ENCODE measurements around the gene IRAK2. TPM values are rescaled to one million over a fixed set of nuclear protein-coding genes. Genes with fewer than 3 reads are reported as not detected.
"Not testable (repeated sequence)": the region's sequence is repeated elsewhere in the genome, so short reads cannot be mapped to it uniquely, and the experiment has no call there.

Gene IRAK2
- total RNA-seq, 1 donor from 2014 or later, result 2.0 TPM

GRCh38 chr3:10265833-10266232 is 101.1 kb downstream of the IRAK2 start:
- Histone ChIP-seq H3K36me3 (peaks cover 32% of the 10 kb centered on the region), H3K4me1 (peaks cover 29% of the 10 kb centered on the region)

DNA sequence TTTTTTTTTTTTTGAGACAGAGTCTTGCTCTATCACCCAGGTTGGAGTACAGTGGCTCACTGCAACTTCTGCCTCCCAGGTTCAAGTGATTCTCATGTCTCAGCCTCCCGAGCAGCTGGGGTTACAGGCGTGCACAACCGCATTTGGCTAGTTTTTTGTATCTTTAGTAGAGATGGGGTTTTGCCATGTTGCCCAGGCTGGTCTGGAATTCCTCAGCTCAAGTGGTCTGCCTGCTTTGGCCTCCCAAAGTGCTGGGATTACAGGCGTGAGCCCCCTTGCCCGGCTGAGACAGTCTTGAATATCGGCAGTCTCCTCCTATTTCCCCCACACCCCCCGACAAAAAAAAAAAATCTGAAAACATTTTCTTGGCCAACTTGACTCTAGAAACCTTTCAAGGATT is 102.2 kb downstream of the IRAK2 start:
- not testable (repeated sequence) for DNase-seq

More at GRCh38 chr3:10265833-10266232, 101.1 kb downstream of the IRAK2 start:
- Histone ChIP-seq H3K27ac (replicated peaks) (no peak overlapping the region), H3K4me3 (no peak overlapping the region), H3K27me3 (ENCODE audit: low read depth) (no peaks in the 10 kb centered on the region), H3K9me3 (replicated peaks) (no peaks in the 10 kb centered on the region)
- TF ChIP-seq CTCF (IDR thresholded peaks at IDR 0.05; ENCODE audit: borderline replicate concordance), result no peak
- intact Hi-C loops (cut with micrococcal nuclease), result no loop called here
- DNase-seq, result no peak

DNA sequence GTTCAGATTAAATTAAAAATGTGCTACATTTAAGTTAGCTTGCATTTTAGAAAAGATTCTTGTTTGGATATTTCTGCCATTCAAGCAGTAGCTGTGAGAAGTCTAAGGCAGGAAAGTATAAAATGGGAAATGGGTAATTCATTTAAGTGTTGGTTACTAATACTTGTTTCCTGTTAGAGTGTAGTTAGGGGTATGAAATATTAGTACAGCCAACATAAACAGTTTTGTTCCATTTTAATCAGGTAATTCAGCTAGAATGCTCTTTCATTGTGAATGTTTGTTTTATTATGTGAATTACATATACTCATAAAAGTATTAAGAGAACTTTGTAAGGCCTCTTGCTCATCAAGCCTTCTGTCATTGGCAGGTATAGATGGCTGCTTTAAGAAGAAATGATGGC is 103.4 kb downstream of the IRAK2 start:
- H3K36me3 ChIP-seq, result peaks cover 34% of the 10 kb centered on the region
- H3K9me3 ChIP-seq (replicated peaks), result no peaks in the 10 kb centered on the region
- no peak for DNase-seq
- H3K27ac ChIP-seq (replicated peaks), result no peak overlapping the region
- no peak for TF ChIP-seq CTCF (IDR thresholded peaks at IDR 0.05; ENCODE audit: borderline replicate concordance)
- H3K4me3 ChIP-seq, result no peak overlapping the region
- intact Hi-C loops (cut with micrococcal nuclease), result no loop called here
- H3K4me1 ChIP-seq, result peaks cover 23% of the 10 kb centered on the region
- H3K27me3 ChIP-seq (ENCODE audit: low read depth), result no peaks in the 10 kb centered on the region

More for the DNA sequence above, 102.2 kb downstream of the IRAK2 start:
- H3K4me1 ChIP-seq, result peaks cover 22% of the 10 kb centered on the region
- H3K36me3 ChIP-seq, result peaks cover 32% of the 10 kb centered on the region
- H3K27ac ChIP-seq (replicated peaks); H3K9me3 ChIP-seq (replicated peaks); intact Hi-C loops (cut with micrococcal nuclease); H3K4me3 ChIP-seq; H3K27me3 ChIP-seq (ENCODE audit: low read depth): not testable (repeated sequence)

DNA sequence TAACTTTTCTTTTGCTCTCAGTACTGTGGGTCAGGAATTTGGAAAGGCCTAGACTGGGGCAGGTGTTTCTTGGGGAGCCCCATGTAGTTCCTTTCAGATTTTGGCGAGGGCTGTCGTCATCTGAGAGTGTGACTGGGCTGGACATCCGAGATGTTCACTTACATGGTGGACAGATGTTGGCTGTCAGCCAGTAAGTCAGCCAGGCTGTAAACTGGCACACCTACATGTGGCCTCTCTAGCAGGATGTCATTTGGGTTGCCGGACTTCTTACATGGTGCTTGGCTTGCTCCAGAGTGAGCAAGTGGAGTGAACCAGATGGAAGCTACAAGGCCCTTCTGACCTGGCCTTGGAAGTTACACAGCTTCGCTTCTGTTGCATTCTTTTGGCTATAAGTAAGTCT is 104.2 kb downstream of the IRAK2 start:
- intact Hi-C loops (cut with micrococcal nuclease), result no loop called here
- DNase-seq, result no peak
- Histone ChIP-seq H3K36me3 (peaks cover 34% of the 10 kb centered on the region), H3K4me3 (no peak overlapping the region), H3K27me3 (ENCODE audit: low read depth) (no peaks in the 10 kb centered on the region), H3K27ac (replicated peaks) (no peak overlapping the region), H3K4me1 (peaks cover 24% of the 10 kb centered on the region), H3K9me3 (replicated peaks) (no peaks in the 10 kb centered on the region)
- no peak for TF ChIP-seq CTCF (IDR thresholded peaks at IDR 0.05; ENCODE audit: borderline replicate concordance)

DNA sequence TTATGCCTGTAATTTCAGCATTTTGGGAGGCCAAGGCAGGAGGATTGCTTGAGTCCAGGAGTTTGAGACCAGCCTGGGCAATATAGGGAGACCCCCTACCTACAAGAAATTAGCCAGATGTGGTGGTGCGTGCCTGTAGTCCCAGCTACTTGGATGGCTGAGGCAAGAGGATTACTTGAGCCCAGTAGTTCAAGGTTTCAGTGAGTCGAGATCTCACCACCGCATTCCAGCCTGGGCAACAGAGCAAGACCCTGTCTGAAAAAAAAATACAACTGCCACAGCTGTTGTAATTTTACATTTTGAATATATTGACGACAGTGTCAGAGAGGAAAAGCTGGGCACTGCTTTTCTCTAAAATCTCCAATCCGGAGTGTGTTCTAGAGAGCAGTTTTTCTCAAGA is 104.7 kb downstream of the IRAK2 start:
- Histone ChIP-seq H3K4me3 (no peak overlapping the region), H3K27me3 (ENCODE audit: low read depth) (no peaks in the 10 kb centered on the region), H3K27ac (replicated peaks) (no peak overlapping the region), H3K9me3 (replicated peaks) (no peaks in the 10 kb centered on the region), H3K36me3 (peaks cover 34% of the 10 kb centered on the region), H3K4me1 (peaks cover 27% of the 10 kb centered on the region)
- intact Hi-C loops (cut with micrococcal nuclease), result no loop called here
- TF ChIP-seq CTCF (IDR thresholded peaks at IDR 0.05; ENCODE audit: borderline replicate concordance), result no peak
- no peak for DNase-seq

DNA sequence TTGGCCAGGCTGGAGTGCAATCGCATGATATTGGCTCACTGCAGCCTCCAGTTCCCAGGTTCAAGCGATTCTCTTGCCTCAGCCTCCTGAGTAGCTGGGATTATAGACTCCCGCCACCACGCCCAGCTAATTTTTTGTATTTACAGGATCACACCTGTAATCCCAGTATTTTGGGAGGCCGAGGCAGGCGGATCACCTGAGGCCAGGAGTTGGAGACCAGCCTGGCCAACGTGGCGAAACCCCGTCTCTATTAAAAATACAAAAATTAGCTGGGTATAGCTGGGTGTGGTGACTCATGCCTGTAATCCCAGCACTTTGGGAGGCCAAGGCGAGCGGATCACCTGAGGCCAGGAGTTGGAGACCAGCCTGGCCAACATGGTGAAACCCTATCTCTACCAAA is 107.8 kb downstream of the IRAK2 start:
- H3K4me3 ChIP-seq; H3K9me3 ChIP-seq (replicated peaks); intact Hi-C loops (cut with micrococcal nuclease); H3K27me3 ChIP-seq (ENCODE audit: low read depth); DNase-seq; H3K27ac ChIP-seq (replicated peaks): not testable (repeated sequence)
- Histone ChIP-seq H3K36me3 (peaks cover 42% of the 10 kb centered on the region), H3K4me1 (peaks cover 33% of the 10 kb centered on the region)

DNA sequence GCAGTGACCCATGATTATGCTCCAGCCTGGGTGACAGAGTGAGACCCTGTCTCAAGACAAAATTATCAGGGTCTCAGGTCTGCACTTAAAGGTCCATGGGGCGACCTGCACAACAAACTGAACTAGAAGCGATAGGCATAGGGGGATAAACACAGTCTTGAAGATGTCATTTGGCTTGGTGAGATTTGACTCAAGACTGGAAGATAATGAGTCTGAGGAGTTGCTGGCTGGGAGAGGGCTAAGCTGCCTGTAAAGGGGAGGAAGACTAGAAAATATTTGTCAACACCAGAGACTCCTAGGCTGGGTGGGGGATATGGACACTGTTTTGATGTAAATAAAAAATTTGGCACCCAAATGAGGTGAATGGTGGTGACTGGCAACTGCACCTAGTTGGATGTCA is 108.3 kb downstream of the IRAK2 start:
- Histone ChIP-seq H3K27ac (replicated peaks) (no peak overlapping the region), H3K9me3 (replicated peaks) (no peaks in the 10 kb centered on the region), H3K36me3 (peaks cover 47% of the 10 kb centered on the region), H3K4me1 (peaks cover 33% of the 10 kb centered on the region), H3K27me3 (ENCODE audit: low read depth) (no peaks in the 10 kb centered on the region), H3K4me3 (no peak overlapping the region)
- TF ChIP-seq CTCF (IDR thresholded peaks at IDR 0.05; ENCODE audit: borderline replicate concordance), result no peak
- no peak for DNase-seq
- intact Hi-C loops (cut with micrococcal nuclease), result no loop called here

All from left ventricle myocardium inferior (tissue), 1 donor.